HUES6 (cell line): Measurements from ENCODE around the gene COQ7.
A peak's percentile ranks its signal among the peaks of the same experiment; 100 is the strongest.

Source experiments
- H3K27ac ChIP-seq: 2 replicates; pipeline ENCODE4 v1.7.0; 2013; ENCODE audit warnings: low read depth, mild to moderate bottlenecking, low read length, inconsistent platforms
- H3K27me3 ChIP-seq: 2 replicates; pipeline ENCODE4 v1.6.1; 2013; ENCODE audit warnings: low read length; ENCODE audit not compliant: control insufficient read depth, insufficient read depth
- H3K36me3 ChIP-seq: 2 replicates; pipeline ENCODE4 v1.6.1; 2013; ENCODE audit warnings: low read length; ENCODE audit not compliant: control insufficient read depth, insufficient read depth
- H3K4me1 ChIP-seq: 2 replicates; pipeline ENCODE4 v1.6.1; 2013; ENCODE audit warnings: low read length; ENCODE audit not compliant: control insufficient read depth, insufficient read depth
- H3K4me3 ChIP-seq: 2 replicates; pipeline ENCODE4 v1.5.1; 2013; ENCODE audit warnings: low read depth, low read length
- H3K9ac ChIP-seq: one replicate; pipeline ENCODE4 v1.6.1; 2013; ENCODE audit warnings: mild to moderate bottlenecking, low read length
- H3K9me3 ChIP-seq: 2 replicates; pipeline ENCODE4 v1.6.1; 2013; ENCODE audit warnings: low read depth, low read length; ENCODE audit not compliant: control insufficient read depth, insufficient read depth

Gene COQ7

DNA sequence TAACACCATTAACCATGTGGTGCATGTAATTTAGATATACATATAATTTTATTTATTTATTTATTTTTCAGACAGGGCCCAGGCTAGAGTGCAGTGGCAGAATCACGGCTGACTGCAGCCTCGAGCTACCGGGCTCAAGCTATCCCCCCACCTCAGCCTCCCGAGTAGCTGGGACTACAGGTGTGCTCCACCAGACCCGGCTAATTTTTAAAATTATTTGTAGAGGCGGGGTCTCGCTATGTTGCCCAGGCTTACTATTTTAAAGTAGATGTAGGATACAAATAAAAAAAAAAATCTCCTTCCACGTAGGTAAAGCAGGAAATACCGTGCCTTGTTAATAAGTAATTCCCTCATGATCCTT is 446 bp upstream of the COQ7 start:
- Histone ChIP-seq H3K4me3 (peak overlapping the region; percentile 99; the same call in 1 of the 2 replicates), H3K27ac (peak overlapping the region; percentile 100; the same call in 1 of the 2 replicates)

DNA sequence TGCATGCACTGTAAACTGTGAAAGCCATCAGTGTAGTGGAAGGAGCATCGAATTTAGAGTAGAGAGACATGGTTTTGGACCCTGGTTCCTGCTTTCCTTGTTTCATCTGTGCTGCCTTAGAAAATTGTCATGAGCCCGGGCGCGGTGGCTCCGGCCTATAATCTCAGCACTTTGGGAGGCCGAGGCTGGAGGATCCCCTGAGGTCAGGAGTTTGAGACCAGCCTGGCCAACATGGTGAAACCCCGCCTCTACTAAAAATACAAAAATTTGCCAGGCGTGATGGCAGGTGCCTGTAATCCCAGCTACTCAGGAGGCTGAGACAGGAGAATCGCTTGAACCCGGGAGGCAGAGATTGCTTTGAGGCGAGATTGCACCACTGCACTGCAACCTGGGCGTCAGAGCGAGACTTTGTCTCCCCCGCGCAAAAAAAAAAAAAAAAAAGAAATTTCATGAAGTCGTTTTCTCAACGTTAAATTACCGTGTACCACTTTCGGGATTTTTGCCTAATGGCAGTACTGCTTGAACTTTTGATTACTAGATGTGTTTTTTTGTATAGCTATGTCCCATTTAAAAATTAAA is 912 bp downstream of the COQ7 start:
- Histone ChIP-seq H3K9me3 (no peaks in the 10 kb centered on the region), H3K9ac (peak overlapping the region; percentile 96), H3K4me1 (no peaks in the 10 kb centered on the region), H3K4me3 (peak overlapping the region; percentile 99), H3K36me3 (peaks cover 6% of the 10 kb centered on the region), H3K27ac (peak overlapping the region; percentile 100; the same call in 1 of the 2 replicates), H3K27me3 (no peaks in the 10 kb centered on the region)

More for the DNA sequence above, 446 bp upstream of the COQ7 start:
- no peak overlapping the region for H3K9ac ChIP-seq
- no peaks in the 10 kb centered on the region for H3K27me3 ChIP-seq
- no peaks in the 10 kb centered on the region for H3K9me3 ChIP-seq
- no peaks in the 10 kb centered on the region for H3K4me1 ChIP-seq
- 0 out of 2 replicates have a peak, but pooled peaks cover under 1% of the 10 kb centered on the region for H3K36me3 ChIP-seq

DNA sequence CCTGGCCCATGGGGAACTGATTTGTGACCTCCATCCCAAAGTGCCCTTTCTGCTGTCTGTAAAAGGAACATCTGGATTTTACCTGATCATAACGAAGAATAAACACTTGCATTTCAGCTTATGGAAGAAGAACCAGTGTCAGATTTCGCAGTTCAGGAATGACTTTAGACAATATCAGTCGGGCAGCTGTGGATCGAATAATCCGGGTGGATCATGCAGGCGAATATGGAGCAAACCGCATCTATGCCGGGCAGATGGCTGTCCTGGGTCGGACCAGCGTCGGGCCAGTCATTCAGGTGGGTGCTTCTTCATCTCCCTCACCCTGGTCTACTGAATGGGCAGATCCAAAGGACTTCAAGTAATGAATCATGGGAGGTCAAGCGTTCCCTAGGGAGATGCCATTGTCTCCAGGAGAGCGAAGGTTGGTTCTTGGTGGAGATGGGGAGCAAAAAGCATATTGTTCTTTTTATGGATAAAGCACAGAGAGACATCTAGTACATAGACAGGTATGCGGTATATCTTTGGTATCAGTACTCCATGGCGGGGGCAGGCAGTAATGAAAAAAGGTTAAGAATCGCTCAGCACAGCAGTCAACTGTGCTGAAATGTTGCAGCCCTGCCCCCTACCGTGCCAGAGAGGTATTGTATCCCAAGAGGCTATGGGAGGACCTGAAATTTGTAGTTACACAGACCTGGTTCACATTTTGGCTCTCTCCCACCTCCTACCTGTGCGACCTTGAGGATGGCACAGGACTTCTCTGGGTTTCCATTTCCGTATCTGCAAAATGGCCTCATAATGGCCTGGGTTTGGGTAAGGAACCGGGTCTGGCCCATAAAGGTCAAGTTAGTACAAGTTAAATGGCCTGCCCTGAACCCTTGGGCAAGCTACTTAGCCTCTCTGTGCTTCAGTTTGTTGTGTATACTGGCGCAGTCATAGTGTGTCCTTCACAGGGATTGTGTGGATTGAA is 4.7 kb downstream of the COQ7 start:
- Histone ChIP-seq H3K36me3 (peaks cover 19% of the 10 kb centered on the region), H3K27ac (no peak overlapping the region), H3K27me3 (no peaks in the 10 kb centered on the region), H3K4me3 (no peak overlapping the region), H3K9ac (no peak overlapping the region), H3K4me1 (no peaks in the 10 kb centered on the region), H3K9me3 (no peaks in the 10 kb centered on the region)

DNA sequence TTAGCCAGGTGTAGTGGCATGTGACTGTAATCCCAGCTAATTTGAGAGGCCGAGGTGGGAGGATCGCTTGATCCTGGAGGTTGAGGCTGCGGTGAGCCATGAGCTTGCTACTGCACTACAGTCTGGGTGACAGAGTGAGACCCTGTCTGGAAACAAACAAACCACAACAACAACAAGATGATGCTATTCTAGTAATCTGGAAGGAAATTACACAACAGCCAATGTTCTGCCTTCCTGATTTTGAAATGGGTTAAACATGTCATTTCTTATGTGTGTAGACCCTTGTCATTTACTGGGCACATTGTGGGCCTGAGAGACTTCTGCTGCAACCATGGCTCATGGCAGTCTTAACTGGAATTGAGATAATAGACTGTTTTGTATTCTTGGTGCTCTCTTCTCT is 5.9 kb downstream of the COQ7 start:
- H3K4me3 ChIP-seq = no peak overlapping the region
- peaks cover 27% of the 10 kb centered on the region for H3K36me3 ChIP-seq

DNA sequence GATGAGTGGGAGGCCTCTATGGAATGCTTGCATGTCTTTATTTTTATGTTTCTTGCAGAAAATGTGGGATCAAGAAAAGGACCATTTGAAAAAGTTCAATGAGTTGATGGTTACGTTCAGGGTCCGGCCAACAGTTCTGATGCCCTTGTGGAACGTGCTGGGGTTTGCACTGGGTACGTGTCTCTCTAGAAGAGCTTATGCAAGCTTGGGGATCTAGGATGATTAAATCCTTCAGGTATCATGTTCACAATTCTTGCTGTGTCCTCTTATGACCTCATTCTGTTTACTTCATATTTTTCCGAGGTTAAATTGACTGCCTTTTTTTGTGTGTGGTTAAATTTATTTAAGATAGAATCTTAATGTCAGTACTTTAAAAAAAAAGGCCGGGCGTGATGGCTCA is 6.4 kb downstream of the COQ7 start:
- H3K27ac ChIP-seq = no peak overlapping the region
- no peaks in the 10 kb centered on the region for H3K9me3 ChIP-seq
- H3K36me3 ChIP-seq = peaks cover 32% of the 10 kb centered on the region
- no peak overlapping the region for H3K9ac ChIP-seq
- no peaks in the 10 kb centered on the region for H3K27me3 ChIP-seq
- H3K4me3 ChIP-seq = no peak overlapping the region
- no peaks in the 10 kb centered on the region for H3K4me1 ChIP-seq

More for the DNA sequence above, 5.9 kb downstream of the COQ7 start:
- Histone ChIP-seq H3K27me3 (no peaks in the 10 kb centered on the region), H3K9me3 (no peaks in the 10 kb centered on the region), H3K4me1 (no peaks in the 10 kb centered on the region), H3K9ac (no peak overlapping the region), H3K27ac (no peak overlapping the region)

DNA sequence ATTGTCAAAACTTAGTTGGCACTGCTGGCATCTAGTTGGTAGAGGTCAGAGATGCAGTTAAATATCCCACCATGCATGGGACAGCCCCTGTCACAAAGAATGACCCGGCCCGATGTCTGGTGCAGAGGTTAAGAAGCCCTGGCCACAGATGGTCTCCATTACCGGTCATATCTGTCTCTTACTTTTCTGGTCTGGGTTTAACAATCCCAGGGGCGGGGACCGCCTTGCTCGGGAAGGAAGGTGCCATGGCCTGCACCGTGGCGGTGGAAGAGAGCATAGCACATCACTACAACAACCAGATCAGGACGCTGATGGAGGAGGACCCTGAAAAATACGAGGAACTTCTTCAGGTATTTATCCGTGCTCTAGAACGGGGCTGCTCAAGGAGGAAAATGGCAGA is 8.1 kb downstream of the COQ7 start:
- no peak overlapping the region for H3K27ac ChIP-seq
- no peaks in the 10 kb centered on the region for H3K27me3 ChIP-seq
- no peaks in the 10 kb centered on the region for H3K9me3 ChIP-seq
- peaks cover 35% of the 10 kb centered on the region for H3K36me3 ChIP-seq
- no peak overlapping the region for H3K4me3 ChIP-seq
- no peaks in the 10 kb centered on the region for H3K4me1 ChIP-seq
- H3K9ac ChIP-seq = no peak overlapping the region

DNA sequence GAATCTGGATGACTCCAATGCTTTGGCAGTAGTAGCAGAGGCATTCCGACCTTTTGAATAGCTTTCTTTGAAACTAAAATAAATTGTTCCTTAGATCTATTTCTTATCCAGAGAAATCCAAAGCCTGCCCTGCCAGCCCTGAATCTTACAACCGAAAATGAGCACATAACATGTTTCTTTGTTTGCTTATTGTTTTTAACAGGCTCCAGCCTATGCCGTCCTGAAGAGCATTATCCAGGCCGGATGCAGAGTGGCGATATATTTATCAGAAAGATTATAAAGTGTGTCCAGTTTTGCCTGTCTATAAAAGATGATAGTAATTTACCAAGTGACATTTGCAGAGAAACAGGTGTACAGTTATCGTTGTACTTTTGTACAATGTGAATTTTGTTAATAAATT is 10.5 kb downstream of the COQ7 start:
- no peaks in the 10 kb centered on the region for H3K27me3 ChIP-seq
- H3K9ac ChIP-seq = no peak overlapping the region
- H3K4me1 ChIP-seq = no peaks in the 10 kb centered on the region
- peaks cover 42% of the 10 kb centered on the region for H3K36me3 ChIP-seq
- H3K27ac ChIP-seq = no peak overlapping the region
- no peak overlapping the region for H3K4me3 ChIP-seq
- peaks cover 4% of the 10 kb centered on the region; the same call in 1 of the 2 replicates for H3K9me3 ChIP-seq

DNA sequence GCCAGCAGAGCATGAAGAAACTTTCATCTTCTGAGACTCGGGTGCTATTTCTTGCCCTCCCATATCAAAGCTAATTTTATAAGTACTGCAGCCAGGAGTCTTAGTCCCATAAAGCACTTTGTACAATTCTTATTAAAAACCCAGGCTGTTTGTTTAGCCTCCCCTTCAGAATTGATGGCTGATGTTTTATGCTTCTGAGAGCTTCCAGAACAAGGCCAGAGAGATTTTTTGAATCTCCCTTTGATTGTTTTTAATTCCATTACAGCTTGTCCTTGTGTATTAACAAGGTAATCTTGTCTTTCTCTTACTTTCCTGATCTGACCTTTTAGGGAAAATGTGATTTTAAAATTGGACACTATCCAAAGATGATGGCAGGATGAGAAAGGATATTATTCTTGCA is 16.3 kb downstream of the COQ7 start:
- peaks cover 4% of the 10 kb centered on the region; the same call in 1 of the 2 replicates for H3K9me3 ChIP-seq
- no peak overlapping the region for H3K9ac ChIP-seq
- peaks cover 12% of the 10 kb centered on the region for H3K27me3 ChIP-seq
- H3K36me3 ChIP-seq = peaks cover 16% of the 10 kb centered on the region
- no peak overlapping the region for H3K4me3 ChIP-seq
- H3K27ac ChIP-seq = no peak overlapping the region
- 0 out of 2 replicates have a peak, but pooled peaks cover 2% of the 10 kb centered on the region for H3K4me1 ChIP-seq

DNA sequence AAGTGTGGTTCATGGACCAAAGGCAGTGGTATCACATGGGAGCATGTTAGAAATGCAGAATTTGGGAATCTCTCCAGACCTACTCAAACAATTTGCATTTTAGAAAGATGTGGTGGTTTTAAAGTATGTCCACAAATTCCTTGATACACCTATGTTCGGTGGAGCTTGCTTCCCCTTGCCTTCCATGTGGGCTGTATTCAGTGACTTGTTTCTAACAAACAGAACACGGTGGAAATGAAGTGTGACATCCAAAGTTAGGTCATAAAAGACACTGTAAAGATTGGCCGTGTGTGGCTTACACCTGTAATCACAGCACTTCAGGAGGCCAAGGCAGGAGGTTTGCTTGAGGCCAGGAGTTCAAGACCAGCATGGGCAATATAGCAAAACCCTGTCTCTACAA is 16.7 kb downstream of the COQ7 start:
- Histone ChIP-seq H3K4me3 (no peak overlapping the region), H3K27me3 (peaks cover 12% of the 10 kb centered on the region)

DNA sequence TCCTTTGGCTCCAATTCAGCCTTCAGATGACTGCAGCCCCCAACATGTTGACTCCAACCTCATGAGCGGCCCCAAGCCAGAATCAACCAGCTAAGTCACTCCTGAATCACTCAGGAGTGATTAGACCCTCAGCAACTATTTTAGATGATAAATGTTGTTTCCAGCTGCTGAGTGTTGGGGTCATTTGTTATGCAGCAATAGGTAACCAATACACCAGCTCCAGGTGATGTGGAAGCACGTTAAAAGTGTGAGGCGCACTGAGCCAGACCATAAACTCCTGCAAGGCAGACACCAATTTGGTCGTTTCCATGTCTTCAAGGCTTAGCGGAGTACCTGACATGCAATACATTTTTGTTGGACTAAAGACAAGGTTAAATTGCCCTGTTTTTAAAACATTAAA is 17.5 kb downstream of the COQ7 start:
- Histone ChIP-seq H3K27me3 (peaks cover 12% of the 10 kb centered on the region), H3K4me1 (0 out of 2 replicates have a peak, but pooled peaks cover 2% of the 10 kb centered on the region), H3K36me3 (peaks cover 11% of the 10 kb centered on the region), H3K4me3 (no peak overlapping the region), H3K9ac (no peak overlapping the region), H3K9me3 (peaks cover 4% of the 10 kb centered on the region; the same call in 1 of the 2 replicates), H3K27ac (no peak overlapping the region)

More for the DNA sequence above, 16.7 kb downstream of the COQ7 start:
- Histone ChIP-seq H3K27ac (no peak overlapping the region), H3K9ac (no peak overlapping the region), H3K36me3 (peaks cover 11% of the 10 kb centered on the region), H3K9me3 (peaks cover 4% of the 10 kb centered on the region; the same call in 1 of the 2 replicates), H3K4me1 (0 out of 2 replicates have a peak, but pooled peaks cover 2% of the 10 kb centered on the region)
